ENCODE data around the gene SERINC3. TPM values are rescaled to one million over a fixed set of nuclear protein-coding genes. Genes with fewer than 3 reads are reported as not detected.
A peak's percentile ranks its signal among the peaks of the same experiment; 100 is the strongest.

Gene SERINC3
- total RNA-seq, 4 donors from 2014 or later, result 44.1 to 113 (median 58.3) TPM

- Histone ChIP-seq H3K4me3 (no peak overlapping the region), H3K27me3 (no peaks in the 10 kb centered on the region), H3K36me3 (no peaks in the 10 kb centered on the region), H3K4me1 (peaks cover 8 to 22% of the 10 kb centered on the region in 2 donors), H3K27ac (peak overlapping the region; percentile 86 to 96), H3K9me3 (no peaks in the 10 kb centered on the region)
- TF ChIP-seq, protein P1, sequence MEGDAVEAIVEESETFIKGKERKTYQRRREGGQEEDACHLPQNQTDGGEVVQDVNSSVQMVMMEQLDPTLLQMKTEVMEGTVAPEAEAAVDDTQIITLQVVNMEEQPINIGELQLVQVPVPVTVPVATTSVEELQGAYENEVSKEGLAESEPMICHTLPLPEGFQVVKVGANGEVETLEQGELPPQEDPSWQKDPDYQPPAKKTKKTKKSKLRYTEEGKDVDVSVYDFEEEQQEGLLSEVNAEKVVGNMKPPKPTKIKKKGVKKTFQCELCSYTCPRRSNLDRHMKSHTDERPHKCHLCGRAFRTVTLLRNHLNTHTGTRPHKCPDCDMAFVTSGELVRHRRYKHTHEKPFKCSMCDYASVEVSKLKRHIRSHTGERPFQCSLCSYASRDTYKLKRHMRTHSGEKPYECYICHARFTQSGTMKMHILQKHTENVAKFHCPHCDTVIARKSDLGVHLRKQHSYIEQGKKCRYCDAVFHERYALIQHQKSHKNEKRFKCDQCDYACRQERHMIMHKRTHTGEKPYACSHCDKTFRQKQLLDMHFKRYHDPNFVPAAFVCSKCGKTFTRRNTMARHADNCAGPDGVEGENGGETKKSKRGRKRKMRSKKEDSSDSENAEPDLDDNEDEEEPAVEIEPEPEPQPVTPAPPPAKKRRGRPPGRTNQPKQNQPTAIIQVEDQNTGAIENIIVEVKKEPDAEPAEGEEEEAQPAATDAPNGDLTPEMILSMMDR (IDR thresholded peaks at IDR 0.05), result no peak
- no peak for TF ChIP-seq POLR2A (IDR thresholded peaks at IDR 0.05)
- DNase-seq, result no peak
- intact Hi-C loops (cut with DNase I; ENCODE audit: low total_unique reads), result no loop called here
These were observed 31.4 kb upstream of the SERINC3 start for GRCh38 chr20:44552950-44553908.

GRCh38 chr20:44552568-44552949 is 30.7 kb upstream of the SERINC3 start:
- Histone ChIP-seq H3K36me3 (no peaks in the 10 kb centered on the region), H3K4me3 (no peak overlapping the region), H3K9me3 (no peaks in the 10 kb centered on the region), H3K4me1 (peaks cover 8 to 29% of the 10 kb centered on the region in 2 donors), H3K27me3 (no peaks in the 10 kb centered on the region), H3K27ac (peak overlapping the region; percentile 86 to 96)
- TF ChIP-seq, protein P1 (IDR thresholded peaks at IDR 0.05), result no peak
- no peak for TF ChIP-seq POLR2A (IDR thresholded peaks at IDR 0.05)
- intact Hi-C loops (cut with DNase I; ENCODE audit: low total_unique reads), result no loop called here
- DNase-seq, result no peak

- Histone ChIP-seq H3K4me1 (peaks cover 8 to 32% of the 10 kb centered on the region in 2 donors), H3K27ac (peak overlapping the region; percentile 86 to 96), H3K9me3 (no peaks in the 10 kb centered on the region), H3K36me3 (no peaks in the 10 kb centered on the region), H3K4me3 (no peak overlapping the region), H3K27me3 (no peaks in the 10 kb centered on the region)
- no peak for DNase-seq
- no peak for TF ChIP-seq POLR2A (IDR thresholded peaks at IDR 0.05)
- TF ChIP-seq, protein P1 (IDR thresholded peaks at IDR 0.05), result no peak
- intact Hi-C loops (cut with DNase I; ENCODE audit: low total_unique reads), result no loop called here
These were observed 30.2 kb upstream of the SERINC3 start for GRCh38 chr20:44552050-44552449.

DNA sequence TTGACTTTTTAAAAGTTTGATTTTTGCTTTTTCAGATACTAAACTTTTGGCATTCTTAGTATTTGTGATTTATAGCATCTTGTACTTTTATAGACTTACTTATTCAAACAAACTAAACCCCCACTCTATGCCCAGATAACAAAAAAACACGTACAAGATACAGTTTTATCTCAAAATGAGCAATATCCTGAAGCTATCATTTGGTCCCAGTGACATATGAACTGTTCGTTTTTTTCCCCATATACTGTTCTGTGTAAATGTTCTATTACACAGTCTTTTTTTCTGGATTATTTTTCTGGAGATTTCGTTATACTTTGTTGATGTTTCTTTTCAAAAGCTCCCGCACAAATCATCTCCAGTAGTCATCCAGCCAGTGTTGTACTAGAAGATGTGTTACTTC is 27.3 kb upstream of the SERINC3 start:
- H3K27me3 ChIP-seq, result no peaks in the 10 kb centered on the region

More for the DNA sequence above, 27.3 kb upstream of the SERINC3 start:
- no peak for TF ChIP-seq POLR2A (IDR thresholded peaks at IDR 0.05)
- TF ChIP-seq, protein P1 (IDR thresholded peaks at IDR 0.05), result no peak
- peaks cover 8 to 21% of the 10 kb centered on the region in 2 donors for H3K4me1 ChIP-seq
- peak overlapping the region; percentile 86 to 96 for H3K27ac ChIP-seq
- H3K36me3 ChIP-seq, result no peaks in the 10 kb centered on the region
- no peaks in the 10 kb centered on the region for H3K9me3 ChIP-seq
- no peak for DNase-seq
- H3K4me3 ChIP-seq, result peak overlapping the region in 1 of 2 donors; percentile 8
- intact Hi-C loops (cut with DNase I; ENCODE audit: low total_unique reads), result no loop called here
